Mammary epithelial cell (primary cell): Measurements from ENCODE around the gene USB1.

ENCODE experiments used
- CTCF ChIP-seq, 2 donors: IDR thresholded peaks in 1 of 2; conservative IDR thresholded peaks in 1 of 2; 2 replicates each; pipeline ENCODE4 v1.5.1; 2011 to 2012; ENCODE audit warnings: inconsistent platforms in 2 of 2, low read length in 2 of 2, mild to moderate bottlenecking in 2 of 2, control low read depth in 1 of 2, low read depth in 1 of 2; ENCODE audit not compliant: insufficient read depth in 1 of 2; ENCODE audit errors: extremely low read depth in 1 of 2
- EZH2 ChIP-seq: IDR thresholded peaks from 2 replicates; pipeline ENCODE4 v1.6.1; 2012; ENCODE audit warnings: low read length, inconsistent platforms, borderline replicate concordance

GRCh38 chr16:57970970-57971369 lies 30.2 kb upstream of the USB1 start, which contains the start of gene CNGB1:
- TF ChIP-seq CTCF (conservative IDR thresholded peaks at IDR 0.05 in 1 of 2, IDR thresholded peaks at IDR 0.05 in 1 of 2; ENCODE audit: extremely low read depth in 1 of 2, insufficient read depth in 1 of 2, low read depth in 1 of 2, low read length in 2 of 2) (no peak), EZH2 (no peak)
